Measurements from ENCODE around the gene MICB.

DNA sequence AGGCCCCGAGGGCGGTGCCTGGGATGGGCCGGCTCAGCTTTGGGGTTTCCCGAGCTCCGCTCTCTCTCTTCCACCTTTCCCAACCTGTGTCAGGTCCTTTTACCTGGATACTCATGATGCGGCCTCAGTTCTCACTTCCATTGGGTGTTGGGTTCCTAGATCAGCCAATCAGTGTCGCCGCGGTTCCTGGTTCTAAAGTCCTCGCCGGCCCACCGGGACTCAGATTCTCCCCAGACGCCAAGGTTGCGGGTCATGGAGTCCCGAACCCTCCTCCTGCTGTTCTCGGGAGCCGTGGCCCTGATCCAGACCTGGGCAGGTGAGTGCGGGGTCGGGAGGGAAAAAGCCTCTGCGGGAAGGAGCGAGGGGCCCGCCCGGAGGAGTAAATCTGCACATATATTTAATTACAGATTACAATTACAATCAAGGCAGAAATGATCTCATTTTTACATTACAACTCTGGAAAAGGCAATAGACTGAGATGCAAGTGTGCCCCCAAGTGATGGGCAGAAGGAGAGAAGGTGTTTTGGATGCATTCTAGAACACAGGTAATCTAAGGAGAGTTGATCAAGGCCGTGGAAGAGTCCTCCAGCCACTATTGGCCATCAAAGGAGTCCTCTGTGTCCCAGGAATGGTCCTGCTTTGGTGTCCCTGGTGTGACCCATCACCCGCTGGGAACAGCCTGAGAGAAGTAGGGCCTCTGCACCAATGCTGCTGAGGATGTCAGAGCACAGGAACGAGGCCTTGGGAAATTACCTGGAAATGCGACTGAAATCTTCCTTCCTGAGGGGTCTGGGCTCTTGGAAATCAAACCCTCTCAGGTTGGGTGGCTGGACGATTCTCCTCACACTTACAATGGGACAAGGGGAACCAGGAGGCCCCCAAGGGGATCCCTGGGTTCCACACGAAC lies 34.7 kb upstream of the MICB start:
- TF ChIP-seq CTCF (IDR thresholded peaks at IDR 0.05) (no peak), POLR2A (IDR thresholded peaks at IDR 0.05) (peak; percentile 85)
